Fibroblast of skin of left quadriceps (primary cell): ENCODE measurements around the gene CHAT.

ENCODE experiments used
- DNase-seq, 2 experiments: peaks; one replicate each; pipeline ENCODE4 v3.0.0-alpha.2; 2013; ENCODE audit warnings: low read depth in 2 of 2

CHAT gene

GRCh38 chr10:49612513-49613164, 1.2 kb upstream of the CHAT start:
- DNase-seq: no peak

DNA sequence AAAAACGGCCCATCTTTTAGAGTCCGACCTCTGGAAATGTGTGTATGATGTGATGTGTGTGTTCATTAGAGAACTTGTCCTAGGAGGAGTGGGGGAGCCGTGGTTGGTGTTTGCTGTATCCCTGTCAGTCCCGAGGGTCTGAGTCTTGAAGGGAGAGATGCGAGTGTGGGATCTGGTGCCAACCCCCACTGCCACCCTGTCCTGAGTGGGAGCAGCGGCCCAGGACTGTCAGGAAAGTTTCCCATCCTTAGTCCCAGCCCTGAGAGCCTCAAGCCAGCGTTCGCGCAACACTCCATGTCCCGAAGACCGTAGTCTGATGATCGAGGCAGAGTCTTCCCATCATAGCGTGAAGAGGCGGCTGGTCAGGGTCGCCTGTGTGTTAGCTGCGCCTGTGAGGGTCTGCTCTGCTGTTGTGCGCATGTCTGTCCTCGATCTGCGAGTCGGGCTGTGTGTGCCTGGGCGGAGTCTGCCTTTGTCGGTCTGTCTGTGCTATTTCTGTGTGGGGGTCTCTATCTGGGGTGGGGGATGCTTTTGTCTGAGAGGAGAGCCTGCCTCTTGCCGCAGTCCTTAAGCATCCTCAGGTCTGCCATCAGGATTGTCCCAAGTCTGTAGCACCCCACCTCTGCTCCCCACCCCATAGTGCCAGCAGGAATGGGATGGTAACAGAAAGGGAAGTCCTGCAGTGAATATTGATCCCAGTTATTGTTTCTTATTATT, 514 bp upstream of the CHAT start:
- DNase-seq: no peak

GRCh38 chr10:49614242-49615198, 683 bp downstream of the CHAT start:
- DNase-seq: no peak

- no peak for DNase-seq
These were observed 1.4 kb downstream of the CHAT start for GRCh38 chr10:49615213-49615612.

- no peak for DNase-seq
These were observed 1.9 kb downstream of the CHAT start for GRCh38 chr10:49615721-49616120.

DNA sequence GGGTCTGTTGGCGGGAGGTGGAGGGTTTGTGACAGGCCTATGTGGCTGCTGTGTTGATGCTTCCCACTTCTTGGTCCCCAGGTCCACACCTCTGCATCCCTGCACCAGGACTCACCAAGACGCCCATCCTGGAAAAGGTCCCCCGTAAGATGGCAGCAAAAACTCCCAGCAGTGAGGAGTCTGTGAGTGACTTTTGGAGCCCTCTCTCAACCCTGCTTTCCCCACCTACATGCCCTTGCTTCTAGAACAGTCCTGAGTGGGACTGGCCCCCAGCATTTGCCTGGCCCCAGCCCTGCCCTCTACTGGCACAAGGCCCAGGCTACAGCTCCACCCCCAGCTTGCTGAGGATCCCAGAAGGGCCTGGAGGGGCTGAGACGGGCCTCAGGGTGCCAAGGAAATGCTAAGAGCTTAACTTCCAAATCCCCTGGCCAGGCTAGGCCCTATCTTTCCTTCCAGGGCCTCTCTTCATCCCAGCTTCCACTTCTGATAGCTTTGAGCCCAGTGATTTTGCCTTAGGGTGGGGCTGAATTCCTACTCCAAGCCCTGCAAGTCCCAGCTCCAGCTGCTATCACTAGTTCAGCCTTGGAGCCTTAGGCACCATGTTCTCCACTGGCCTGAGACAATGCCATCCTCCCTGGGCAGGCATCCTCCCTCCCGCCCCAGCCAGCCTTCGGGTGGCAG, 2.7 kb downstream of the CHAT start:
- no peak for DNase-seq

GRCh38 chr10:49617121-49618020, 3.5 kb downstream of the CHAT start:
- no peak for DNase-seq

DNA sequence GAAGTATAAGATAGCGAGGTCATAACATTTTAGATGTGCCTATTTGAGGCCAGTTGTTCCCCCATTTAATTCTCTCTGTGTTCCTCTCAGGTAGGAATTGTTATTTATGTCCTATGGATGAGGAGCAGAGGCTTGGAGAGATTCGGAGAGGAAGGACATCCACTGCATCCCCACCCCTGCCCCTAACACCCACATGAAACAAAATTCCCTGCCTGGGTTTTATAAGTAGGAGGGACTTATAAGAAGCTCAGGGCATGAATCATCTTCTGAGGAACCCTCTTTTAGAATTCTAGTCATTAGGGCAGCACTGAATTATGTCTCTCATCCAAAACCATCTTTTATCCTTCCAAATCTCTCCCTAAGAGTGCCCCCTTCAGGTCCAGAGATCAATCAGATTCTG, 5.0 kb downstream of the CHAT start:
- no peak for DNase-seq

DNA sequence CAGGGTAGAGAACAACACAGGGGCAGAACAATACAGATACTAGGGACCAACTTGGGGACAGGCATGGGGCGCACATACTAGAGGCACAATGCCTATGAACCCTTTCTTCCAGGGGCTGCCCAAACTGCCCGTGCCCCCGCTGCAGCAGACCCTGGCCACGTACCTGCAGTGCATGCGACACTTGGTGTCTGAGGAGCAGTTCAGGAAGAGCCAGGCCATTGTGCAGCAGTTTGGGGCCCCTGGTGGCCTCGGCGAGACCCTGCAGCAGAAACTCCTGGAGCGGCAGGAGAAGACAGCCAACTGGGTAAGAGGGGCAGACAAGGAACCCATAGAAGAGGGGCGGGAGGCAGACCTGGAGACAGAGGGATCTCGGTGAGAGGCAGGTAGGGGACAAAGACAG, 5.8 kb downstream of the CHAT start:
- DNase-seq: no peak

DNA sequence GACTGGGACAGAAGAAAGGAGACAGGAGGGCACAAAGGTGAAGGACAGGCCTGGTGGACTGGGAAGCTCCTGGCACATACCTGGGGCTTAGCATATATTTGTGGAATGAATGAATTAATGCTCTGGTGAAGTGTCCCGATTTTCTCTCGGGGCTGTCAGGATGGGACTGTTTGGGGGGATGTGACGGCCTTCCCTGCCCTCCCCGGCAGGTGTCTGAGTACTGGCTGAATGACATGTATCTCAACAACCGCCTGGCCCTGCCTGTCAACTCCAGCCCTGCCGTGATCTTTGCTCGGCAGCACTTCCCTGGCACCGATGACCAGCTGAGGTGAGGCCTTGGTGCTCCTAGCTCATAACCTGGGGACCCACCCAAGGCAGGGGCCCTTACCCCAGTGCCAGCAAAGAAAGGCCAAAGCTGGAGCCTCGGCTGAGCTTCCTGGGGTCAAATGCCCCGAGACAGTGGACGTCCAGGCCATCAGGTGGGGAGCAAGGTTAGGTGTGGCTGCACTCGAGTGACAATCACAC, 6.5 kb downstream of the CHAT start:
- no peak for DNase-seq

GRCh38 chr10:49620841-49621378, 7.1 kb downstream of the CHAT start:
- no peak for DNase-seq

DNA sequence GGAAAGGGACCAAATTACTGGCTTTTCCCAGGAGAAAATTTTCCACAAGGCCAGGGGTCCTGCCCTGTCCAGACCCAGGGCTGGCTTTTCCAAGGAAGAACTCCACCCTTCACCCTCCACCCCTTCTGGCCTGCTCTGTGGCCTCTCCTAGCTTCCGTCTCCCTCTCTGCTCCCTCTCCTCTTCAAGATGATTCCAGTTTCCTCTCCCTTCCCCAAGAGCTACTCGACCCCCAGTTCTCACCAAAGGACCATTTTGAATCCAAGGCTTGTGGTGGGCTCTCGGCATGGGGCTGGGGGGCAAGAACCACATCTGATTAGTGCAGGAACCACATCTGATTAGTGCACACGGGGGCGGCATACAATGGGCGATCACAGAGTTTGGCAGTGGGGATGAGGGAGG, 7.7 kb downstream of the CHAT start:
- no peak for DNase-seq

DNA sequence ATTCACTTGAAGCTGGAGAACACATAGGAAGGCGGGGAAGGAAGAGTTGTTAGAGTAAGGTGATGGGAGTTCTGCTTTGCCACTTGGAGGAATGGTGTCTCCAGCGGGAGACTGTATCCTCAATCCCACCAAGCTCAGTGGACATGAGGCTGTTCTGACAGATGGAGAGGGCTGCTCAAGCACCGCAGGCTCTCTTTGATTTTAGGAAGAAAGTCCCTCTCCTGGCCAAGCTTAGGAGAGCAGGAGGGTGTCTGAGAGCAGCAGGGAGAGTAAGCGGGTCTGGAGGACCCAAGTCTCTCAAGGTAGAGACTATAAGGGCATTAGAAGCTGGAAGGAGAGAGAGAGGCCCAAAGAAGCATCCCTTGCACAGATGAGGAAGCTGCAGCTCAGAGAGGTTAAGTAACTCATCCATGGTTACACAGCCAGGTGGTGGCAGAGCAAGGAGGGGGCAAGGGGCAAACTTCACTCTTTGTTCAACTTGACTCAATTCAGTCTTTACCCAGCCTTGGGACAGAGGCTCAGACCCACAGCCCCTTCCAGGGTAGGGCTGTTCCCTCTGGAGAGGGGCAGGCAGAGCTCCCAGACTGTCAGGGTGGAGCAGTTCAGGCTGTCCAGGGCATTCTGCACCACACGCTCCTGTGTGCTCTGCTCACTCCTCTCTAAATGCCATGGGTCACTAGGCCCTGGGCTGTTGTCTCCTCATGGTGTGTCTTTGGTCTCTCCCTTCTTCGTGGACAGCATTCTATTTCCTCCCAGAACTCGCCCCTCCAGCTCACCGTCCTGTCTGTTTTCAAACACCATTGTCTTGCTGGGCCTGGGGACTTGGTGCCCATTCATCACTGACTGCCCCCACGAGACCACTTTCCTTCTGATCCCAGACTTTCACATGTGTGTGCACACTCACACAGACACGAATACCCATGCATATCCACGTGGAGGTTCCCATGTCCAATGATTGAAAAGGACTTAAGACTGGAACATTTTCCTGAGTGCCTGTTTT, 8.9 kb downstream of the CHAT start:
- DNase-seq: no peak

DNA sequence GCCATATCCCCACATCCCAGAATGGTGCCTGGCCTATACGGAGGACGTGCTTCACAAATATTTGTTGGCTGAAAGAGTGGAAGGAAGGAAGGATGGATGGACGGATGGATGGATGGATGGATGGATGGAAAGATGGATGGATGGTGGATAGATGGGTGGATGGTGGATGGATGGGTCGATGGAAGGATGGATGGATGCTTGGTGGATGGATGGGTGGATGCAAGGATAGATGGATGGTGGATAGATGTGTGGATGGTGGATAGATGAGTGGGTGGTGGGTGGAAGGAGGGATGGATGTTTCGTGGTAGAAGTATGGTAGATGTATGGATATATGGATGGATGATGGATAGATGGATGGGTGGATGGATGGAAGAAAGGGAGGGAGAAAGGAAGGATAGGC, 10.8 kb downstream of the CHAT start:
- no peak for DNase-seq

- no peak for DNase-seq
These were observed 11.6 kb downstream of the CHAT start for GRCh38 chr10:49625411-49625810.

DNA sequence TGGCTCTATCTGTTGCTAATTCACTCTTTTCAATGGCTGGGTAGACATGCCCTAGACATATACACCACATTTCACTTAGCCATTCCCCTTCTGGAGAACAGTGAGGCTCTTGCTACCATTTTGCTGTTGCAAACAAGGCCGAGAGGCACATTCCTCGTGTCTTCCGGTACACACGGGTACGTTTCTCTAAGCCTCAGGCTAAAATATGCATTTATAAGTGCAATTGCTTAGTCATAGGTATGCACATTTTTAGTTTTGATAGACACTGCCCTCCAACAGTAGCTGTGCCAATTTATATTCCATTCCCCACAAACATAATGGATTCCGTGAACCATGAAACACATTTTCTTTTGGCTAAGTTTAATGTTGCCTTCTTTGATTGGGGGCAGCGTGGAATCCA, 13.2 kb downstream of the CHAT start:
- DNase-seq: no peak

DNA sequence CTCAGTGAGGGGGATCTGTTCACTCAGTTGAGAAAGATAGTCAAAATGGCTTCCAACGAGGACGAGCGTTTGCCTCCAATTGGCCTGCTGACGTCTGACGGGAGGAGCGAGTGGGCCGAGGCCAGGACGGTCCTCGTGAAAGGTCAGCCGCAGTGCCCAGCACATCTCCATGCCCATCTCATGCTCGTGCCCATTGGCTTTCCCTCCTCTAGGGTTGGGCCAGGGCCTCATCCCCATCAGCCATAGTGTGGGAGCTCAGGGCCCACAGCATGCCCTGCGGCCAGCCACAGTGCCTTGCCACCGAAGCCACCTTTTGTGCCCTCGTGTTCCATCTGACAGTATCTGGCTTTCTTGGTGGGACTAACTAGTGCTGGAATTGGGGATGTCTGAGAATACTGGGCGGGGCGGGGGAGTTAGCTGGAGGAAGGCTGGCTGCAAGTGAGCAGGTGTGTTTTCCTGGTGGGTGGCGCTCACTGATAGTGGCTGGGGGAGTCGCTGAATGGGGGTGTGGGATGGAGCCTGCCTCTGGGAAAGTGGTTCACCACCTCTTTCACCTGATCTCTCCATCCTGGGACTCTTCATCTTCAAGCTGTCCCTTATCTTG, 13.9 kb downstream of the CHAT start:
- no peak for DNase-seq

DNA sequence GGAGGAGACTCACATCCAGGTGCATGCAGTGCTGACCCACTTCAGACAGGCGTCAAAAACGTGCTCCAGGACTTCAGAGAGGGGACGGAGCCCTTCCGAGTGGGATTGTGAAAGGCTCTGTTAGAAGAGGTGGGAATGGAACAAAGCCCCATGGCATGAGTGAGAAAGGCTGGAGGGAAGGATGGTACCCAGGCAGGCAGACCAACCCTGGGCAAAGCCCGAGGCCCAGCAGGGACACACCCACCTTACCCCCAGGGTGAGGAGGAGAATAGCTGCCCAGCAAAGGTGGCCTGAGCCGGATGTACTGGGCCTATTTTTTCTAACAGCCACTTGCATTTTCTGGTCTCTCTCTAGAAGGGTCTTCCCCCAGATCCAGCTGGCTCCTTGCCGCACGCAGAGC, 14.8 kb downstream of the CHAT start:
- no peak for DNase-seq

- no peak for DNase-seq
These were observed 15.6 kb downstream of the CHAT start for GRCh38 chr10:49629431-49629881.
